ENCODE data around the gene TMEM53.

GRCh38 chr1:44664730-44665370 lies 9.4 kb downstream of the TMEM53 start:
- no peak for TF ChIP-seq POLR2AphosphoS5 (IDR thresholded peaks at IDR 0.05)
- TF ChIP-seq, protein P1, sequence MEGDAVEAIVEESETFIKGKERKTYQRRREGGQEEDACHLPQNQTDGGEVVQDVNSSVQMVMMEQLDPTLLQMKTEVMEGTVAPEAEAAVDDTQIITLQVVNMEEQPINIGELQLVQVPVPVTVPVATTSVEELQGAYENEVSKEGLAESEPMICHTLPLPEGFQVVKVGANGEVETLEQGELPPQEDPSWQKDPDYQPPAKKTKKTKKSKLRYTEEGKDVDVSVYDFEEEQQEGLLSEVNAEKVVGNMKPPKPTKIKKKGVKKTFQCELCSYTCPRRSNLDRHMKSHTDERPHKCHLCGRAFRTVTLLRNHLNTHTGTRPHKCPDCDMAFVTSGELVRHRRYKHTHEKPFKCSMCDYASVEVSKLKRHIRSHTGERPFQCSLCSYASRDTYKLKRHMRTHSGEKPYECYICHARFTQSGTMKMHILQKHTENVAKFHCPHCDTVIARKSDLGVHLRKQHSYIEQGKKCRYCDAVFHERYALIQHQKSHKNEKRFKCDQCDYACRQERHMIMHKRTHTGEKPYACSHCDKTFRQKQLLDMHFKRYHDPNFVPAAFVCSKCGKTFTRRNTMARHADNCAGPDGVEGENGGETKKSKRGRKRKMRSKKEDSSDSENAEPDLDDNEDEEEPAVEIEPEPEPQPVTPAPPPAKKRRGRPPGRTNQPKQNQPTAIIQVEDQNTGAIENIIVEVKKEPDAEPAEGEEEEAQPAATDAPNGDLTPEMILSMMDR (IDR thresholded peaks at IDR 0.05): no peak
- no peak for TF ChIP-seq POLR2A (IDR thresholded peaks at IDR 0.05)
- TF ChIP-seq EP300 (IDR thresholded peaks at IDR 0.05): no peak
